Measurements from ENCODE around the gene INHBC.
"Not testable (repeated sequence)": the region's sequence is repeated elsewhere in the genome, so short reads cannot be mapped to it uniquely, and the experiment has no call there.

INHBC gene

DNA sequence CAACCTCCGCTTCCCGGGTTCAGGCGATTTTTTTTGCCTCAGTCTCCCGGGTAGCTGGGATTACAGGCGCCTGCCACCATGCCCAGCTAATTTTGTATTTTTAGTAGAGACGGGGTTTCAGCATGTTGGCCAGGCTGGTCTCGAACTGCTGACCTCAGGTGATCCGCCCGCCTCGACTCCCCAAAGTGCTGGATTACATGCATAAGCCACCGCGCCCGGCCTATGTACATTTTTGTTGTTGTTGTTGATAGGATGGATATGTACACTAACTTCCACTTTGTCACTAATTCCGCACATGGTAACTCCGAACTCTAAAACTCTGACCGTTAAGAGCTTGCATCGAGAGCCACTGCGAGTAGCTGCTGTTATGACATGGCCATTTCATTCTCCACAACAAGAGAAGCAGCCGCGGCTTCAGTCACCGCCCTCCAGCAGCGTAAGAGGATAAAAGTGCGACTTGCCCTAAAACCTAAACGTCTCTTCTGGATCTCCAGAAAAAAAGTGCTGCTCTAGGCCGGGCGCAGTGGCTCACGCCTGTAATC lies 52.5 kb downstream of the INHBC start:
- no peak for DNase-seq (ENCODE audit: low read depth)

GRCh38 chr12:57487597-57488401 lies 53.2 kb downstream of the INHBC start, which contains the start of gene MARS1:
TSS of gene MARS1 (plus strand) at chr12:57488068. CDS start at chr12:57488091, 23 bp downstream.
- peak; percentile 84 for DNase-seq (ENCODE audit: low read depth)

DNA sequence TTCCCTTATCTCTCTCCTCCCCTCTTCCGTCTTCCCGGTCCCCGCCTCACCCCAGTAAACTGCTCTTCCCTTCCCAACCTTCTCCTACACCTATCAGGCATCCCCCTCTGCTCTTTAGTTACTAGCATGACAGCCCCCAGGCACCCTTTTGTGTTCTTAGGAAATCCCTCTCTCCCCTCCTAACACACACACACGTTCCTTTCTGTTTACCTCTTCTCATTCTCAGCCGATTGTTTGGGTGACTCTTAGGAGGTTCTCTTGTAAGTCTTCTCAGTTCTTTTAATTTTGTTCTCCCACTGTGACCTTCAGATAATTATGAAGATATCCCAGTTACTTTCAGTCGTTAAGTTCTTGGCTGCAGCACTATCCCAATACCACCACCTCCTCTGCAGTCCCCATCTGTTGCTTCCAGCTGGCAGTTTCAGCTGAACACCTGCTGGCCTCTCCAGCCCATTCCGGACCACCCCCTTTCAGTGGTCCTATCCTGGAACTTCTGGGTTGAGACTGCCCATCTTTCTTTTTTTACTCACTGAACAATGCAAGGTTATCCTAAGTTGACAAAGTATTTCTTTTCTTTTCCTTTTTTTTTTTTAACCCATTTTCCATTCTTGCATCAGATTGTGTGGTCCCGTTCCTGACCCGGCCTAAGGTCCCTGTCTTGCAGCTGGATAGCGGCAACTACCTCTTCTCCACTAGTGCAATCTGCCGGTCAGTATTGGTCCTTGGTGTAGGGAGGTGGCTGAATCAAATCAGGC lies 54.0 kb downstream of the INHBC start:
- DNase-seq (ENCODE audit: low read depth), result no peak

GRCh38 chr12:57489157-57489641 lies 54.6 kb downstream of the INHBC start:
- no peak for DNase-seq (ENCODE audit: low read depth)

GRCh38 chr12:57490126-57490525 lies 55.5 kb downstream of the INHBC start:
- DNase-seq (ENCODE audit: low read depth), result no peak

GRCh38 chr12:57491393-57492280 lies 57.1 kb downstream of the INHBC start:
- no peak for DNase-seq (ENCODE audit: low read depth)

- DNase-seq (ENCODE audit: low read depth), result not testable (repeated sequence)
Observed at GRCh38 chr12:57495051-57495701, 60.6 kb downstream of the INHBC start.

DNA sequence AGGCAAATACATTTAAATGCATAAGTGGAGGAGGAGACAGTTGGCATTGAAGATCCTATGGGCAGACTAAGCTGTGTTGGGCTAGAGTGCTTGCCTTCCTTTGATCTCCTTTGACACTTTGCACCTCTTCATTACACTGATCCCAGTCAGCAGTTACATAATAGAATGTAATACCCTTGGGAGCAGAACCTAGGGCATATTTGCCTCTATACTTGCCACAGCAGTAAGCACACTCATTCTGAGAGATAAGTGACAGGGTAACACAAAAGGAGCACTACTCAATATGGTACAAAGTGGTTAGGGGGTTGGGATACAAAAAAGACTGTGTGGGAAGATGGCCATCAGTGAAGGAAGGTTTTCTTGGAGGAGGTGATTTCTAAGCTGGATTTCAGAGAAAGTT lies 62.2 kb downstream of the INHBC start:
- DNase-seq (ENCODE audit: low read depth), result no peak

DNA sequence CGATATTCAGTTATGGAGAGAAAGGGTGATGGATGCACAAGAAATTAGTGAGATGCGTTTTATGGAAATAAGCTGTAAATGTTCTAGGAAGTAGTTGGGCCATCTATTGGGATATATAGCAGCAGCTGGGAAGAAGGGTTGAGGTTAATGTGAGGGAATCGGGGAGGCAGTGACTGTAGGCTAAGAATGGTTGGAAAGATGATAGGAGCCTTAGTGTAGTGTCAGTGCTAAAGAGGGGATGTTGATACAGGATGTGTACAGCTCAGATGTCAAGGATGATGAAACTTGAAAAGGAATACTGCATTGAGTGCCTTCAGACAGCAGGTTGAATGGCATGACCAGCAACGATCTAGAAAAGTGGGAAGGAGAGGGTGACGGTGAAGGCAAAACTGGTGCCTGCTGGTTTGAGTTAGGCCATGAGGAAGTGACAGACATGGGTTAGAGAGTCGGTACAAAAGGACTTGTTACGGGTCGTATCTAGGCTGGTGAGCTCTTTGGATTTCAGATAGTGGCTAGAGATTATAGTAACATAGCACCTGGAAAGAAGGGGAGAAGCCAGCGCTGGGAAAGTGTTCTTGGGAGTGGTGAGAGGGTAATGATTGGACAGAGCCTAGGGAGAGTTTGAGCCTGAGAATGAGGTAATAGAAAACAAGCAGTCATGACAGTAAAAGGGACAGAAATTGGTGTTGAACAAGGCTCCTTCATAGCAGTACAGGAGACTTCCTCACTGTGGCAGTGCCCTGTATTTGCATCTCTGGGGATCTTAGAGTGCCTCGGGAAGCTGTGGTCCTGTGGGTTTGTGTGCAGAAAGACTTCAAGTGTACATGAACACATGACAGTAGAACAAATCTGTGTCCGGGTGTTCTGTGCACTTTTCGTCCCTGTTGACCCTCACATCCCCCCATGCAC lies 62.9 kb downstream of the INHBC start:
- DNase-seq (ENCODE audit: low read depth), result no peak

DNA sequence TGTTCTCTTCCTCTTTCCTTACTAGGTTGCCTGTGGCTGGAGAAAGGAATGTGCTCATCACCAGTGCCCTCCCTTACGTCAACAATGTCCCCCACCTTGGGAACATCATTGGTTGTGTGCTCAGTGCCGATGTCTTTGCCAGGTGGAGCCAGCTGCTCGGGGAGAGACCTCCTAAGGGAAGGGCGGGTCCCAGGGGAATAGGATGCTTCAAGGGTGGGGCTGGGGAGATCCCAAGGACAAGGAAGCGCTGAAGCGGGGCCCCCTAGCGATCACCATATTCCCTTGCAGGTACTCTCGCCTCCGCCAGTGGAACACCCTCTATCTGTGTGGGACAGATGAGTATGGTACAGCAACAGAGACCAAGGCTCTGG lies 63.5 kb downstream of the INHBC start:
- no peak for DNase-seq (ENCODE audit: low read depth)

DNA sequence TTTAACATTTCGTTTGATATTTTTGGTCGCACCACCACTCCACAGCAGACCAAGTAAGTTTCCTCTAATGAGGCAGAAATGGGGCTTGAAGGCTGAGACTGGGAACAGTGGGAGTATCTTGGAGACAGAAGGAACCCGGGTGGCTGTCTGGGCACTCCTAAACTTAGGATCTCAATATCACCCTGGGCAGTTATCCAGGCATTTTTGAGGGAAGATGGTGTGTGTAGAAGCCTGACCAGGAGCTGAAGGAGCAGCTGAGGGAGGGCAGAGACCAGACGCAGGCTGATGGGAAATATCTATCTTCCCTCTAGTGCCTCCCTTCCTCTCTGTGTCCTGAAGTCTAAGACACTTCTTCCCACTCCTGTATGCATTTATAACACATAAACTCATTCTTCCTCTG lies 64.0 kb downstream of the INHBC start:
- no peak for DNase-seq (ENCODE audit: low read depth)

GRCh38 chr12:57500213-57500612 lies 65.6 kb downstream of the INHBC start:
- DNase-seq (ENCODE audit: low read depth), result no peak

Measured in stimulated activated CD8-positive, alpha-beta memory T cell treated with anti-CD3 and anti-CD28 coated beads, Interleukin-12 subunit alpha, Interleukin-12 subunit beta, amount 100 ng/mL, for 1 hour (primary cell).